ENCODE data around the gene RPL10. TPM values are rescaled to one million over a fixed set of nuclear protein-coding genes. Genes with fewer than 3 reads are reported as not detected.
A peak's percentile ranks its signal among the peaks of the same experiment; 100 is the strongest.

Gene RPL10
- total and polyA plus RNA-seq, 9 of the 15 experiments (the other 6 are each of a cell fraction or from before 2014, with no cell fraction given): 3,774 to 7,600 (median 5,014) TPM

DNA sequence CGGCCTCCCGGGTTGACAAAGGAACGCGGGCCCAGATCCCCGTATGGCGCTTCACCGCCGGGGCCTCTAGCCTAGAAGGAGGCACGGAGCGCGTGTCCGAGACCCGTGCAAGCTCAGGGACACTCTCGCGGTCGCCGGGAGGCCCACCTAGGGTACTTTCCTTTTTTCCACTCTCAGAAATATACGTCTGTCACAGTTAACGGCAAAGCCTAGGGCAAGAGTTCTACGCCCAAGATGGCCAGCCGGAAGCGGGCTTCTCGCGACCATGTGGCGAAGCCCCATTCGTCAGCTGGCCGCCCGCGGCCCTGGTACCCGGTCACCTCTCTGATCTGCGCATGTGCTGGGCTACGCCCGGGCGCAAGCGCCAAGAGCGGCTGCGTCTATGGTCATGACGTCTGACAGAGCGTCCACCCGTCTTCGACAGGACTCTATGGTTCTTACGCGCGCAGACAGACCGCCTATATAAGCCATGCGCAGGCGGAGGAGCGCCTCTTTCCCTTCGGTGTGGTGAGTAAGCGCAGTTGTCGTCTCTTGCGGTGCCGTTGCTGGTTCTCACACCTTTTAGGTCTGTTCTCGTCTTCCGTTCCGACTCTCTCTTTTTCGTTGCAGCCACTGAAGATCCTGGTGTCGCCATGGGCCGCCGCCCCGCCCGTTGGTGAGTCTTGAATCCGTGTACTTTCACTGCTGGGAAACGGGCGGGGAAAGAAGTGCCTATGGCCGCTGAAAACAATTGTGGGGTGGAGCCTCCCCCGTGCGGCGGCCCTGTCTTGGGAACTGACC lies at the start of gene RPL10 (continued):
- TF ChIP-seq ZBTB26 (CRISPR knock-in tag; IDR thresholded peaks at IDR 0.05) (no peak), ARID3B (CRISPR knock-in tag; IDR thresholded peaks at IDR 0.05; ENCODE audit: borderline replicate concordance) (no peak), KDM2B (CRISPR knock-in tag; IDR thresholded peaks at IDR 0.05) (no peak), POLR2A (conservative IDR thresholded peaks at IDR 0.05) (peak; percentile 100), CEBPG (CRISPR knock-in tag; IDR thresholded peaks at IDR 0.05) (0 out of 2 replicates have a peak, but pooled peaks have one; percentile 13), CEBPG (tag; conservative IDR thresholded peaks at IDR 0.05 in 1 of 2, IDR thresholded peaks at IDR 0.05 in 1 of 2) (no peak), RREB1 (CRISPR knock-in tag; IDR thresholded peaks at IDR 0.05) (no peak), SOX6 (IDR thresholded peaks at IDR 0.05) (no peak), MAZ (CRISPR knock-in tag; conservative IDR thresholded peaks at IDR 0.05 in 1 of 2, IDR thresholded peaks at IDR 0.05 in 1 of 2) (peak; percentile 2 to 60; a peak in 2 of 4 replicates), ZBTB33 (CRISPR knock-in tag; IDR thresholded peaks at IDR 0.05) (peak; percentile 55), CHCHD3 (CRISPR knock-in tag; IDR thresholded peaks at IDR 0.05) (peak; percentile 86; the same call in 1 of the 2 replicates), ZSCAN29 (IDR thresholded peaks at IDR 0.05) (no peak), SP2 (IDR thresholded peaks at IDR 0.05; ENCODE audit: extremely low read depth, low read depth, low read length, poor library complexity, severe bottlenecking) (peak; percentile 98), EHMT2 (IDR thresholded peaks at IDR 0.05) (no peak), ARHGAP35 (IDR thresholded peaks at IDR 0.05; ENCODE audit: partially characterized antibody) (no peak), ZNF511 (CRISPR knock-in tag; IDR thresholded peaks at IDR 0.05) (peak; percentile 75), ELF4 (CRISPR knock-in tag; IDR thresholded peaks at IDR 0.05) (no peak)

Data from K562 (cell line).